ENCODE measurements around the gene PYCR2.

DNA sequence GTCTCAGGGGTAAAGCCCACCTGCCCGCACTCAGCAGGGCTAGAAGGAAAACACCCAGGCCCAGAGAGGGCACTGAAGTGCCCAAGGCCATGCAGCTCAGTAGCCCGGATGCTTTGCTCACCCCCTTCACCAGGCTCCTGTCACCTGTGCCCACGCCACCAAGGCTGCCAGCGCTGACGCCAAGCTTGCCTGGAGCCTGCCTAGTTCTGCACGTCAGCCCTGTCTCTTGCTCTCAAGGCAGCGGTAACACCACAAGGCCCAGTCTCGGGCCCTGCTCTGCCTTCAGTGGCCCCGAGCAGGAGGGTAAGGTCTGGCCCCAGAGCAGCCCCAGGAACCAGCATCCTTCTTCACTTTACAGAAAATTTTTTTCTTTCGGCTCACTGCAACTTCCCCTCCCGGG is 49.6 kb downstream of the PYCR2 start:
- no peak for TF ChIP-seq CTCF (IDR thresholded peaks at IDR 0.05; ENCODE audit: insufficient read depth, low read length, poor library complexity, severe bottlenecking)
- no peak for TF ChIP-seq EZH2phosphoT487 (conservative IDR thresholded peaks at IDR 0.05; ENCODE audit: low read length)

All from SU-DHL-6 (cell line).